ENCODE results near the gene SNAP47.
"Not testable (repeated sequence)": the region's sequence is repeated elsewhere in the genome, so short reads cannot be mapped to it uniquely, and the experiment has no call there.

The SNAP47 gene, protein sequence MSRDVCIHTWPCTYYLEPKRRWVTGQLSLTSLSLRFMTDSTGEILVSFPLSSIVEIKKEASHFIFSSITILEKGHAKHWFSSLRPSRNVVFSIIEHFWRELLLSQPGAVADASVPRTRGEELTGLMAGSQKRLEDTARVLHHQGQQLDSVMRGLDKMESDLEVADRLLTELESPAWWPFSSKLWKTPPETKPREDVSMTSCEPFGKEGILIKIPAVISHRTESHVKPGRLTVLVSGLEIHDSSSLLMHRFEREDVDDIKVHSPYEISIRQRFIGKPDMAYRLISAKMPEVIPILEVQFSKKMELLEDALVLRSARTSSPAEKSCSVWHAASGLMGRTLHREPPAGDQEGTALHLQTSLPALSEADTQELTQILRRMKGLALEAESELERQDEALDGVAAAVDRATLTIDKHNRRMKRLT

GRCh38 chr1:227734856-227735538, at the start of gene SNAP47, which contains the start of gene JMJD4:
SNAP47 (plus strand) TSS chr1:227735435; CDS start chr1:227747737, 12,302 bp downstream.
JMJD4 (minus strand) TSS chr1:227735302; CDS start chr1:227735273, 29 bp downstream.
- DNase-seq, result peak; percentile 97

DNA sequence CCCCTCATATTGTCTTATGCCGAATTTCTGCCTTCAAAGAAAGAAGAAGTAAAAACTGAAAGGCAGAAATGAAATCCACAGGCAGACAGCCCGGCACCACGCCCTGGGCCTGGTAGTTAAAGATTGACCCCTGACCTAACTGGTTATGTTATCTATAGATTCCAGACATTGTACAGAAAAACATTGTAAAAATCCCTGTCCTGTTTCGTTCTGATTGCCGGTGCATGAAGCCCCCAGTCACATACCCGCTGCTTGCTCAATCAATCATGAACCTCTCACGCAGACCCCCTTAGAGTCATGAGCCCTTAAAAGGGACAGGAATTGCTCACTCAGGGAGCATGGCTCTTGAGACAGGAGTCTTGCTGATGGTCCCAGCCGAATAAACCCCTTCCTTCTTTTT, 49.4 kb upstream of the SNAP47 start:
- no peak for DNase-seq

DNA sequence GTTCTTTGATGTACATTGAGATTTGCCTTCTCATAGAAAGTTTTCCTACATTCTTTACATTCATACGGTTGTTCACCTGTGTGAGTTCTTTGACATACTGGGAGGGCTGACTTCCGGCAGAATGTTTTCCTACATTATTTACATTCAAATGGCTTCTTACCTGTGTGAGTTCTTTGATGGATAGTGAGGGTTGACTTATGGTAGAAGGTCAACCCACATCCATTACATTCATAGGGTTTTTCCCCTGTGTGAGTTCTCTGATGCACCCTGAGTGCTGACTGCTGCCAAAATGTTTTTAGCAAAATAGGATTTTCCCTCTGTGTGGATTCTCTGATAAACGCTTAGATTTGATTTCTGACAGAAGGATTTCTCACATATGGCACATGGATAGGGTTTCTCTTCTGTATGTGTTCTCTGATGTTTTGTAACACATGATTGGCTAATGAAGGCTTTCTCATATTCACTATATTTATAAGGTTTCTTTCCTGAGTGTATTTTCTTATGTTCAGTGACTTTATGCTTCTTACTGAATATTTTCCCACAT, 37.8 kb upstream of the SNAP47 start:
- DNase-seq, result no peak

DNA sequence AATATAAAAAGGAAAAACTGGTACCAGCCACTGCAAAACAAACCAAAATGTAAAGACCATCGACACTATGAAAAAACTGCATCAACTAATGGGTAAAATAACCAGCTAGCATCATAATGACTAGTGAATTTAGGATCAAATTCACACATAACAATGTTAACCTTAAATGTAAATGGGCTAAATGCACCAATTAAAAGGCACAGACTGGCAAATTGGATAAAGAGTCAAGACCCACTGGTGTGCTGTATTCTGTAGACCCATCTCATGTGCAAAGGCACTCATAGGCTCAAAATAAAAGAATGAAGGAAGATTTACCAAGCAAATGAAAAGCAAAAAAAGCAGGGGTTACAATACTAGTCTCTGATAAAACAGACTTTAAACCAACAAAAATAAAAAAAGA, 33.6 kb upstream of the SNAP47 start:
- not testable (repeated sequence) for DNase-seq

GRCh38 chr1:227707846-227708245, 27.4 kb upstream of the SNAP47 start:
- DNase-seq, result no peak

DNA sequence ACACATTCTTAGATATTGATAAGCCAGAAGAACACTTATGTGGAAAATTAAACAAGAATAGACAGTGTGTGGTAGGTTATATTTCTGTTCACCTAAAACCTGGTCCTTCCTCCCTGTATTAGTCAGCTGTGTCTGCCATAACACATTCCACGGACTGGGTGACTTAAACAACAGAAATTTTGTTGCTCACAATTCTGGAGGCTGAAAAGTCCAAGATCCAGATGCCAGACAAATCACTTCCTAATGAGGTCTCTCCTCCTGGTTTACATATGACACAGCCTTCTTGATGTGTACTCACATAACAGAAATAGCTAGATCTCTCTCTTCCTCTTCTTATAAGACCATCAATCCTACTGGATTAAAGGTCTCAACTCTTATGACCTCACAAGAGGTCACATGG, 25.8 kb upstream of the SNAP47 start:
- DNase-seq, result no peak

DNA sequence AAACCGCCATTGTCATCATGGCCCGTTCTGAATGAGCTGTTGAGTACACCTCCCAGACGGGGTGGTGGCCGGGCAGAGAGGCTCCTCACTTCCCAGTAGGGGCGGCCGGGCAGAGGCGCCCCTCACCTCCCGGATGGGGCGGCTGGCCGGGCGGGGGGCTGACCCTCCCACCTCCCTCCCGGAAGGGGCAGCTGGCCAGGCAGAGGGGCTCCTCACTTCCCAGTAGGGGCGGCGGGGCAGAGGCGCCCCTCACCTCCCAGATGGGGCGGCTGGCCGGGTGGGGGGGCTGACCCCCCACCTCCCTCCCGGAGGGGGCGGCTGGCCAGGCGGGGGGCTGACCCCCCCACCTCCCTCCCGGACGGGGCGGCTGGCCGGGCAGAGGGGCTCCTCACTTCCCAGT, 24.8 kb upstream of the SNAP47 start:
- DNase-seq, result not testable (repeated sequence)

- DNase-seq, result no peak
These were observed 22.6 kb upstream of the SNAP47 start for GRCh38 chr1:227712648-227713047.

GRCh38 chr1:227718932-227719331, 16.3 kb upstream of the SNAP47 start:
- DNase-seq, result no peak

DNA sequence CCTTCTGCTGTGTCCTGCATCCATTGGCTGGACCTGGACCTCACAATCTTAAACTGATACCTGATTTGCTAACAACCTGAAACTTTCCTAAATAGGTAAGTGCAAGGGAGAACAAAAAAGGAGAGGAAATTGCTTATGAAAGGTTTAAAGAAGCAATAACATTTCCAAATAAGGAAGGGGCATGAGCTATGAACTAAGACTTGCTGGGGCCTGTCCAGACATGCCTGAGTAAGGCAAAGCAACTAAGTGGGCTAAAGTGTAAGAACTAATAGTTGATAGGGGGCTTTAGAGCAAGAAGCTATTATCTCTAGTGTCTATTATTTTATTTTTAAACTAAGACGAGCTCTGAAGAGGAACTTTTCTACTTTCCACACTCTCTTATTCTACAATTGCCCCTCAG, 11.8 kb upstream of the SNAP47 start:
- DNase-seq, result no peak

GRCh38 chr1:227725046-227725445, 10.2 kb upstream of the SNAP47 start:
- DNase-seq, result no peak

- no peak for DNase-seq
These were observed 8.9 kb upstream of the SNAP47 start for GRCh38 chr1:227726318-227726717.

DNA sequence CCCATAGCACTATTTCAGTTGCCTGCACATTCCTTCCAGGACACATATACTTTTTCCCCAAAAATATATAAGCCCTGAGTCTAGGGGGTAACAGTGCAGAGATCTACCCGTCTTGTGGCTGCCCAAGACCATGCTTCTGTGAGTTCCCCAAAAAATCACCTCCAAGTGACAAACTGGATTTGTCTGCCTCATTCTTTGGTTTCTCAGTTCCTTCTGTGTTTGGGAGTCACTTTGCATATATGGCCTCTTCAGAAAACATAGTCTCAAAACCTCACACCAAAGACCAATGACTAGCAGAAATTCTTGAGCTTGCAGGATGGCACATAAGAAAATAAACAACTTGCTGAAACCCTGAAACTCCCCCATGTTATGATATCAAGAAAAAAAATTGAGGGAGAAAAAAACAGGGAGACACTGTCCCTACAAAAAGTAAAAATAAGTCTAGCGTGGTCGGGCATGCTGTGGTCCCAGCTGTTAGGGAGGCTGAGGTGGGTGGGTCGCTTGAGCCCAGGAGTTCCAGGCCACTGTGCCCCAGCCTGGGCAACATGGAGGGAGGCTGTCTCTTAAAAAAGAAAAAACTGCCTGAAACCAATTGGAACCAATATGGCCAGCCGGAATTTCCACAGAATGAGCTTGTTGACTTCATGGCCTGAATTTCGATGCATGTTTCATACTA, 8.2 kb upstream of the SNAP47 start:
- no peak for DNase-seq

DNA sequence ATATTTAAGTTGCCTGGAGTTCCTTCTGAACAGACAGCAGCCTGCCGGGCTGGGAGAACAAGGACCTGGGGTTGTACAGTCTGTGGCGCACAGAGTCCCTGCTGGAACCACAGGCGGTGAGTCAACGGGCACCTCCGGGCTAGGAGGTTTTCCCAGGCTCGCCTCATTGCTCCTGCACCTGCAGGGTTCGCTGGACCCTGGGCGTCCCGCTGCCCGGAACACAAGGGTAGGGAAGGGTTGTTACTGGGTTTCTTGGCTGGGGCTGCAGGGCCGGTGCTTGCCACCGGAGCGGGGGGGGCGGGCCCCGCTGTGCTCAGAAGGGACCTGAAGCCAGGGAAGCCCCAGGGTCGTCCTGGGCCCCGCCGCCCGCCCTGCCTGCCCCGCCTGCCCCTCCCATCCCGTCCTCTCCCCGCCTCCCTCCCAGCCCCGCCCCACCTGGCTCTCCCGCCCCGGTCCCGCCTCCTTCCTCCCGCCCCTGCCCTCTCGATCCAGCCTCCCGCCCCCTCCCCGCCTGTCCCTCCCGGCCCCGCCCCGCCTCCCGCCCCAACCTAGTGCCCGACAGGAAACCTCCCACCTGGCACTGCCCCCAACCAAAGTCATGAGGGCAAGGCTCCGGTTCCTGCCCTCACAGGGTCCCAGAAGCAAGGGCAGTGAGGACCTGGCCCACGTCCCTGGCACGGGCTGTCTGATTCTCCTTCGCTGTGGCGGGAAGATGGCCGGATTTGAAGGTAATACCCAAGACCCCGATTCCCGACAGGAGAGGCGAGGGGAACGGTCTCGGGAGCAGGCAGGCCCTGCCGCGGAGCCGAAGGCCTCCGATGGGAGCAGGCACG, 7.0 kb upstream of the SNAP47 start:
- DNase-seq, result peak; percentile 91

GRCh38 chr1:227728892-227729143, 6.4 kb upstream of the SNAP47 start:
- peak; percentile 44 for DNase-seq

- peak; percentile 31 for DNase-seq
These were observed 5.9 kb upstream of the SNAP47 start for GRCh38 chr1:227729144-227729880.

- peak; percentile 60 for DNase-seq
These were observed 5.2 kb upstream of the SNAP47 start for GRCh38 chr1:227729881-227730629.

DNA sequence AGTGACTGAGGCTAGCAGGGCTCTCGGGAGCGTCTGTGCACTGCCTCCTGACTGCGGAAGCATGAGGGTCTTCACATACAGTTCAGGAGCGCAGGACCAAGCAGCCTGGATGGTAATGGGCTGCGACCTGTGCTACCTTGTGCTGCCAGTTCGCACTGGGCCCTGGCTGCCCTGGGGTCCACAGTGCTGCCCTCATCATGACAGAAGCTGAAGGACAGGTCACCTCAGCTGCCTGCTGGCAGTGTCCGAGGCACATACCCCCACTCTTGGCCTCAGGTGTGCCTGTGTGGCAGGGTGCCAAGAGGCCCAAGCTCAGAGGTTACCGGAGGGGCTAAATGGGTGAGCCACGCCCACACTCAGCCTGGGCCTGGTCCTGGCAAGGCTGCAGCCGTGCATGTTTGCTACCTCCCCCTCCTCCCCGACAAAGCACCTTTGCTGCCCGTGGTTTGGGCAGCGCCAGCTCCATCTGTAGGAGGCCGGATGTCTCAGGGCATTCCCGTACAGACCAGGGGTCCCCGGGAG, 4.5 kb upstream of the SNAP47 start:
- DNase-seq, result peak; percentile 33

DNA sequence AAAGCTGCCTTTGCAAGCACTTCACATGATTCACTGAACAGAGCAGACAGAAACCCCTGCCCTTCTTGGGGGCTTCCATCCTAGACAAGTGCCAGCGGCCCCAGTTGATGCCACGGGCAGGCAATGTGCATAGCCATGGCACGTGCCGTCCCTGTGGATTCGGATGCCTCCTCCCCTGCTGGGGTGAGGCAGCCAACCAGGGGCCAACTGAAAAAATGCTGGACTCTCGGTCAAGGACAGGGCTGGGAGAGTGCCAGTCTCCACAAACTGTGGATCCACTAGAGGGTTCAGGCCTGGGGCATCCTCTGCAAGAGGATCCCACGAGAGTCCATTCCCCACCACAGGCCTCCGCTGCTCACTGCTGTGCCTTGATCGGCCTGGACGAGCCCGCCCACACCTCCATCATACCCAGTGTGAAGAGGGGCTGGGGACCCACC, 4.0 kb upstream of the SNAP47 start:
- no peak for DNase-seq

GRCh38 chr1:227731696-227732585, 3.3 kb upstream of the SNAP47 start:
- DNase-seq, result no peak
